Vagina (tissue), 2 donors: Measurements from ENCODE around the gene GZF1. TPM values are rescaled to one million over a fixed set of nuclear protein-coding genes. Genes with fewer than 3 reads are reported as not detected.

Source experiments
- DNase-seq, 2 donors: peaks; one replicate each; pipeline ENCODE4 v3.0.0-alpha.2; 2017; ENCODE audit errors: extremely low spot score in 2 of 2
- H3K27ac ChIP-seq: fragments of 200-600 bp; sonication (generic); one replicate; pipeline ENCODE4 v1.5.1; 2019
- H3K27me3 ChIP-seq: fragments of 200-600 bp; sonication (generic); one replicate; pipeline ENCODE4 v1.5.1; 2019
- H3K36me3 ChIP-seq, 2 donors: fragments of 200-600 bp; sonication (generic); one replicate each; pipeline ENCODE4 v1.5.1; 2017 to 2019
- H3K4me1 ChIP-seq: fragments of 200-600 bp; sonication (generic); one replicate; pipeline ENCODE4 v1.5.1; 2019
- H3K4me3 ChIP-seq, 2 donors: fragments of 200-600 bp; sonication (generic); 1 replicate in 1 of 2; 2 replicates in 1 of 2; pipeline ENCODE4 v1.5.1; 2016 to 2019
- H3K9me3 ChIP-seq: fragments of 200-600 bp; sonication (generic); one replicate; pipeline ENCODE4 v1.5.1; 2019
- CTCF ChIP-seq, 3 experiments: fragments of 450-650 bp in 2 of 3; fragments of 200-600 bp in 1 of 3; sonication (generic) in 1 of 3; IDR thresholded peaks; one replicate each; pipeline ENCODE4 v1.5.1; 2017 to 2019; ENCODE audit warnings: antibody characterized with exemption in 3 of 3, mild to moderate bottlenecking in 2 of 3, moderate library complexity in 2 of 3
- POLR2A ChIP-seq, 2 donors: fragments of 450-650 bp; IDR thresholded peaks; one replicate each; pipeline ENCODE4 v1.6.1; 2017; ENCODE audit warnings: antibody characterized with exemption in 2 of 2, mild to moderate bottlenecking in 2 of 2, moderate library complexity in 2 of 2
- POLR2AphosphoS5 ChIP-seq, 2 donors: sonication (generic); formaldehyde crosslinking; IDR thresholded peaks; one replicate each; pipeline ENCODE4 v1.9.0; 2017; ENCODE audit warnings: antibody characterized with exemption in 2 of 2, mild to moderate bottlenecking in 2 of 2, low read depth in 1 of 2; ENCODE audit not compliant: insufficient read depth in 1 of 2
- intact Hi-C: fragments of 100-400 bp; cut with DNase I; formaldehyde crosslinking; loops from one replicate; pipeline ENCODE4 v1.15.1; 2023
- total RNA-seq: library from RNA; depleted of rRNA; stranded (reverse); fragments of >200 nt; gene quantifications from one replicate; pipeline ENCODE4 v1.2.3, GENCODE V29; 2016

The GZF1 gene
- total RNA-seq, 1 donor from 2014 or later, result 20.9 TPM

GRCh38 chr20:23317081-23317480, 44.9 kb upstream of the GZF1 start:
- H3K27me3 ChIP-seq, result no peaks in the 10 kb centered on the region
- H3K4me3 ChIP-seq, result no peak overlapping the region
- no peak for DNase-seq
- no peaks in the 10 kb centered on the region for H3K9me3 ChIP-seq
- H3K36me3 ChIP-seq, result no peaks in the 10 kb centered on the region
- H3K4me1 ChIP-seq, result no peaks in the 10 kb centered on the region
- no peak for TF ChIP-seq POLR2AphosphoS5 (IDR thresholded peaks at IDR 0.05; ENCODE audit: insufficient read depth in 1 of 2, low read depth in 1 of 2)
- TF ChIP-seq POLR2A (IDR thresholded peaks at IDR 0.05), result no peak
- TF ChIP-seq CTCF (IDR thresholded peaks at IDR 0.05), result no peak
- intact Hi-C loops, result no loop called here
- H3K27ac ChIP-seq, result no peak overlapping the region

DNA sequence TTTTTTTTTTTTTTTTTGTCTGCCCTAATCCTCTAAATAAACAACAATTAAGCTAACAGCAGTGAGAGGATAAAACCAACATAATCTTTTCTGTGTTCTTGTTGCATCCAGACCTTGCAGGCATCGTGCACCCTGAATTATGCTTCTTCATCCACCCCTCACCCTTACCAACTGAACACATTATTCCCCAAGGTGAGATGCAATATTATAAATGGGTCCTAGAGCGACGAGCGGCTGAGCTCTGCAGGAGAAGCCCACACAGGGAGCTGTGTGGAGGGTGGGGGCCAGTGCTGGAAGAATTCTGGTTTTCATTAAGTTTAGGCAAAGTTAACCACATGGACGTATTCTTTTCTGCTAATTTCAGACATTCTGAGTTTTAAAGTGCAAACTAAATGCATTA, 43.6 kb upstream of the GZF1 start:
- Histone ChIP-seq H3K4me3 (no peak overlapping the region), H3K36me3 (no peaks in the 10 kb centered on the region), H3K4me1 (no peaks in the 10 kb centered on the region), H3K27me3 (no peaks in the 10 kb centered on the region), H3K9me3 (no peaks in the 10 kb centered on the region), H3K27ac (no peak overlapping the region)
- intact Hi-C loops, result no loop called here
- DNase-seq, result no peak
- TF ChIP-seq CTCF (IDR thresholded peaks at IDR 0.05) (no peak), POLR2A (IDR thresholded peaks at IDR 0.05) (no peak), POLR2AphosphoS5 (IDR thresholded peaks at IDR 0.05; ENCODE audit: insufficient read depth in 1 of 2, low read depth in 1 of 2) (no peak)

GRCh38 chr20:23320317-23320716, 41.7 kb upstream of the GZF1 start:
- Histone ChIP-seq H3K4me3 (no peak overlapping the region), H3K27me3 (no peaks in the 10 kb centered on the region), H3K27ac (no peak overlapping the region), H3K9me3 (no peaks in the 10 kb centered on the region), H3K36me3 (no peaks in the 10 kb centered on the region), H3K4me1 (no peaks in the 10 kb centered on the region)
- no peak for DNase-seq
- intact Hi-C loops, result no loop called here
- TF ChIP-seq POLR2AphosphoS5 (IDR thresholded peaks at IDR 0.05; ENCODE audit: insufficient read depth in 1 of 2, low read depth in 1 of 2), result no peak
- no peak for TF ChIP-seq CTCF (IDR thresholded peaks at IDR 0.05)
- no peak for TF ChIP-seq POLR2A (IDR thresholded peaks at IDR 0.05)

GRCh38 chr20:23325107-23325506, 36.9 kb upstream of the GZF1 start:
- no peaks in the 10 kb centered on the region for H3K4me1 ChIP-seq
- no peak overlapping the region for H3K27ac ChIP-seq
- no peaks in the 10 kb centered on the region for H3K36me3 ChIP-seq
- H3K27me3 ChIP-seq, result no peaks in the 10 kb centered on the region
- no peak for DNase-seq
- no peak for TF ChIP-seq POLR2A (IDR thresholded peaks at IDR 0.05)
- no peak for TF ChIP-seq POLR2AphosphoS5 (IDR thresholded peaks at IDR 0.05; ENCODE audit: insufficient read depth in 1 of 2, low read depth in 1 of 2)
- TF ChIP-seq CTCF (IDR thresholded peaks at IDR 0.05), result no peak
- no peaks in the 10 kb centered on the region for H3K9me3 ChIP-seq
- intact Hi-C loops, result no loop called here
- no peak overlapping the region for H3K4me3 ChIP-seq

GRCh38 chr20:23326774-23327173, 35.2 kb upstream of the GZF1 start:
- no peak overlapping the region for H3K4me3 ChIP-seq
- H3K27ac ChIP-seq, result no peak overlapping the region
- intact Hi-C loops, result no loop called here
- no peaks in the 10 kb centered on the region for H3K36me3 ChIP-seq
- no peak for TF ChIP-seq CTCF (IDR thresholded peaks at IDR 0.05)
- TF ChIP-seq POLR2AphosphoS5 (IDR thresholded peaks at IDR 0.05; ENCODE audit: insufficient read depth in 1 of 2, low read depth in 1 of 2), result no peak
- no peak for TF ChIP-seq POLR2A (IDR thresholded peaks at IDR 0.05)
- no peaks in the 10 kb centered on the region for H3K9me3 ChIP-seq
- no peaks in the 10 kb centered on the region for H3K27me3 ChIP-seq
- no peak for DNase-seq
- H3K4me1 ChIP-seq, result no peaks in the 10 kb centered on the region
